GM12878 (cell line): ENCODE results near the gene C1QB. TPM values are rescaled to one million over a fixed set of nuclear protein-coding genes. Genes with fewer than 3 reads are reported as not detected.

Experiments used
- ATAC-seq: fragments of 200-7000 bp; cut with Tn5 transposase; 3 replicates; pipeline ENCODE4 v1.9.1; 2020; ENCODE audit warnings: mild to moderate bottlenecking, moderate library complexity
- BruUV-seq: library from RNA; stranded (reverse); fragments of 400-500 nt; replicated peaks from 2 replicates; lab custom pipeline; 2021; lab: Mats Ljungman, UMichigan
- CTCF ChIA-PET: fragments of 300-600 bp; sonication (Branson Sonifier 250); formaldehyde crosslinking; extraction: SDS; loops from one replicate; lab custom pipeline; 2021; ENCODE audit warnings: inconsistent platforms; lab: Yijun Ruan, JAX
- POLR2A ChIA-PET: fragments of 350-600 bp; formaldehyde crosslinking; extraction: SDS; loops from one replicate; lab custom pipeline; 2021; ENCODE audit warnings: inconsistent platforms; lab: Charles Lee
- RAD21 ChIA-PET: fragments of 300-600 bp; sonication (Branson Sonifier 250); formaldehyde crosslinking; loops from one replicate; lab custom pipeline; 2023; ENCODE audit warnings: antibody characterized with exemption; ENCODE audit not compliant: unreplicated experiment; lab: Charles Lee
- SMC1A ChIA-PET: fragments of 300-600 bp; sonication (Branson Sonifier 250); formaldehyde crosslinking; loops from one replicate; lab custom pipeline; 2023; ENCODE audit not compliant: unreplicated experiment, uncharacterized antibody; lab: Charles Lee
- DNase-seq: peaks from one replicate; pipeline ENCODE4 v3.0.0-alpha.2; 2011; ENCODE audit warnings: low read depth, low spot score
- FAIRE-seq: peaks from 3 replicates; lab custom pipeline; 2011; peaks lifted over from hg19 to GRCh38; lab: Jason Lieb, UNC
- H2AFZ ChIP-seq: 2 replicates; pipeline ENCODE4 v1.6.0; 2011; ENCODE audit warnings: low read depth, low read length, control low read depth; ENCODE audit not compliant: control insufficient read depth
- H3K27ac ChIP-seq: 2 replicates; pipeline ENCODE4 v1.5.1; 2011; ENCODE audit warnings: control low read depth; ENCODE audit not compliant: control insufficient read depth, insufficient read depth
- H3K27me3 ChIP-seq, 2 experiments: replicated peaks in 1 of 2; 2 replicates each; pipeline versions ENCODE4 v1.6.0 to v1.6.1; 2011; ENCODE audit warnings: low read length in 1 of 2; ENCODE audit not compliant: control insufficient read depth in 2 of 2, insufficient read depth in 2 of 2
- H3K36me3 ChIP-seq, 2 experiments: 2 replicates each; pipeline ENCODE4 v1.5.1; 2011; ENCODE audit warnings: low read length in 1 of 2; ENCODE audit not compliant: control insufficient read depth in 2 of 2, insufficient read depth in 2 of 2
- H3K4me1 ChIP-seq: 2 replicates; pipeline ENCODE4 v1.6.1; 2011; ENCODE audit warnings: mild to moderate bottlenecking, low read length, moderate library complexity, mixed read lengths; ENCODE audit not compliant: control insufficient read depth, insufficient read depth
- H3K4me2 ChIP-seq: 2 replicates; pipeline ENCODE4 v1.6.0; 2011; ENCODE audit warnings: control low read depth; ENCODE audit not compliant: control insufficient read depth, insufficient read depth
- H3K4me3 ChIP-seq: fragments of 200-600 bp; sonication (generic); 2 replicates; pipeline ENCODE4 v1.5.1; 2016
- H3K79me2 ChIP-seq: 2 replicates; pipeline ENCODE4 v1.6.0; 2011; ENCODE audit warnings: low read length; ENCODE audit not compliant: control insufficient read depth, insufficient read depth
- H3K9ac ChIP-seq: 2 replicates; pipeline ENCODE4 v1.8.0; 2011; ENCODE audit warnings: low read length, control low read depth, mixed read lengths; ENCODE audit not compliant: control insufficient read depth, insufficient read depth
- H3K9me3 ChIP-seq: replicated peaks from 3 replicates; pipeline ENCODE4 v1.5.1; 2011; ENCODE audit warnings: mild to moderate bottlenecking, low read length; ENCODE audit not compliant: control insufficient read depth, insufficient read depth
- H4K20me1 ChIP-seq: 2 replicates; pipeline ENCODE4 v1.6.0; 2011; ENCODE audit not compliant: control insufficient read depth, insufficient read depth
- EZH2 ChIP-seq: IDR thresholded peaks from 2 replicates; pipeline ENCODE4 v1.6.1; 2012; ENCODE audit warnings: low read depth, mild to moderate bottlenecking, control low read depth, inconsistent platforms, low read length, borderline replicate concordance; ENCODE audit not compliant: control insufficient read depth
- FOXM1 ChIP-seq: IDR thresholded peaks from 2 replicates; pipeline ENCODE4 v1.6.1; 2012; ENCODE audit warnings: low read depth, mild to moderate bottlenecking, inconsistent platforms, low read length, moderate library complexity
- HDAC2 ChIP-seq: fragments of 200-600 bp; sonication (generic); IDR thresholded peaks from 2 replicates; pipeline ENCODE4 v1.6.1; 2017
- MAX ChIP-seq: IDR thresholded peaks from 2 replicates; pipeline ENCODE4 v1.6.1; 2012; ENCODE audit warnings: low read depth, low read length, improper control_type of control experiment
- MEF2B ChIP-seq: fragments of 450-650 bp; IDR thresholded peaks from 2 replicates; pipeline ENCODE4 v1.6.1; 2018; ENCODE audit warnings: mild to moderate bottlenecking, moderate library complexity; ENCODE audit not compliant: partially characterized antibody, poor library complexity, severe bottlenecking
- RCOR1 ChIP-seq: conservative IDR thresholded peaks from 2 replicates; pipeline ENCODE4 v1.6.1; 2012; ENCODE audit warnings: low read depth, low read length, improper control_type of control experiment
- SMAD1 ChIP-seq: fragments of 450-650 bp; IDR thresholded peaks from 2 replicates; pipeline ENCODE4 v1.6.1; 2018; ENCODE audit warnings: mild to moderate bottlenecking, low read depth; ENCODE audit not compliant: partially characterized antibody
- WGBS: methylation state at CpG from one replicate; pipeline ENCODE4 v1.1.6; 2016; ENCODE audit warnings: low lambda C conversion rate; ENCODE audit not compliant: insufficient replicate concordance, insufficient coverage; ENCODE audit errors: missing lambda C conversion rate; 5-methylcytosine and 5-hydroxymethylcytosine counted together
- in situ Hi-C: fragments of 300-500 bp; cut with MboI; formaldehyde crosslinking; loops from 9 replicates; pipeline ENCODE4 v1.14.3; 2018; ENCODE audit warnings: mixed read lengths
- intact Hi-C: fragments of 100-400 bp; cut with micrococcal nuclease; formaldehyde crosslinking; loops from one replicate; pipeline ENCODE4 v1.14.2; 2022; ENCODE audit not compliant: unreplicated experiment
- polyA plus RNA-seq, 11 experiments: library from polyadenylated mRNA; depleted of rRNA in 4 of 11; unstranded in 6 of 11; stranded (reverse) in 5 of 11; fragments of >200 nt; fragmentation: Nextera tagmentation in 4 of 11; fragmentation: Illumina TruSeq in 1 of 11; extraction: Ambion mirVana in 4 of 11; extraction: Trizol in 1 of 11; gene quantifications; 1 replicate in 1 of 11; 2 replicates in 10 of 11; pipeline versions ENCODE4 v1.2.1 to v1.2.3, GENCODE V29; 2011 to 2016; ENCODE audit warnings: inconsistent platforms in 2 of 11, missing spikeins in 2 of 11, low read depth in 1 of 11
- total RNA-seq, 4 experiments: library from RNA; depleted of rRNA in 3 of 4; stranded (reverse); fragments of >200 nt in 3 of 4; fragmentation: Illumina TruSeq in 1 of 4; extraction: Trizol in 1 of 4; gene quantifications; 2 replicates each; pipeline versions ENCODE4 v1.2.1 to v1.2.3, GENCODE V29; 2013 to 2021
- TF ChIP-seq, protein P1 (sequence below): IDR thresholded peaks from 2 replicates; pipeline ENCODE4 v1.6.1; 2011; ENCODE audit warnings: borderline replicate concordance, low read depth, mild to moderate bottlenecking, moderate library complexity, low read length; ENCODE audit not compliant: insufficient read depth, poor library complexity, severe bottlenecking

Gene C1QB
- total and polyA plus RNA-seq, 10 of the 15 experiments (the other 5 are each of a cell fraction or from before 2014, with no cell fraction given), result 0.62 TPM; not detected in 9

DNA sequence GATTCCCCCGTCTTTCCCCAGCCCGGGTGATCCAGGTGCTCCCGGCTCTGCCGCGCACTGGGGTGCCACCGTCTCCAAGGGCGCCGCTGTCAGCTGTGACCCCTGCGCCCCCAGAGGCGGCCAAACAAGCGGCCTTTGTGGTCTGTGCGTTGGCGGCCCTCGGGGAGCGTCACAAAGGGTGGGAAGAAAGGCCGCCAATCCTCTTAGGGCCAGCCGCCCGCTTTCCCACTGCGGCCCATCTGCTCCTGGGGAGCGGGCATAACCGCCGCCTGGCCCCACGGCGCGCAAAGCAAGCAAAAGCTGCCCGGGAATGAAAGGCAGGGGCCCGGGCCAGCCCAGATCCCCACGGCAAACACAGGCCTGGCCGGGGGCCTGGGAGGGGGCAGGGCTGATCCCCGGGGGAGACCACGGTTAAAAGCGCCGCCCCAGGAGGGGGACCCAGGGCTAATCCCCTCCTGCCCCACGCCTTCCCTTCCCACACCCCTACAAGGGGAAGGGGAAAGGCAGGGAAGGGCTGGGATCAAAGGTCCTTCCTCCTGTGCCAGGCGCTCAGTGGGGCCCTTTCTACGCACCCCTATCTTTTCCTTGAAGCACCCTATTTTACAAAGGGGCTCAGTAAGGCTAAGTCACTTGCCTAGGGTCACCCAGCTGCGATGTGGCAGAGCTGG is 24.0 kb downstream of the C1QB start:
- POLR2A ChIA-PET, result no interaction called here
- CTCF ChIA-PET, result interaction anchor here (0.9 to 1.3 kb wide), 3 partner anchors 28 to 31 kb away, joined by 3 to 4 read pairs (median 3); no protein-coding TSS in a partner anchor
- FAIRE-seq, result no peak

More for the DNA sequence above, 24.0 kb downstream of the C1QB start:
- H3K79me2 ChIP-seq, result no peaks in the 10 kb centered on the region
- TF ChIP-seq RCOR1 (no peak), EZH2 (no peak), SMAD1 (no peak), MAX (no peak), HDAC2 (no peak), FOXM1 (no peak), MEF2B (no peak)
- TF ChIP-seq, protein P1, sequence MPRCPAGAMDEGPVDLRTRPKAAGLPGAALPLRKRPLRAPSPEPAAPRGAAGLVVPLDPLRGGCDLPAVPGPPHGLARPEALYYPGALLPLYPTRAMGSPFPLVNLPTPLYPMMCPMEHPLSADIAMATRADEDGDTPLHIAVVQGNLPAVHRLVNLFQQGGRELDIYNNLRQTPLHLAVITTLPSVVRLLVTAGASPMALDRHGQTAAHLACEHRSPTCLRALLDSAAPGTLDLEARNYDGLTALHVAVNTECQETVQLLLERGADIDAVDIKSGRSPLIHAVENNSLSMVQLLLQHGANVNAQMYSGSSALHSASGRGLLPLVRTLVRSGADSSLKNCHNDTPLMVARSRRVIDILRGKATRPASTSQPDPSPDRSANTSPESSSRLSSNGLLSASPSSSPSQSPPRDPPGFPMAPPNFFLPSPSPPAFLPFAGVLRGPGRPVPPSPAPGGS, result no peak
- WGBS, result 61% methylated on average over 32 of the region's 37 CpGs
- no peaks in the 10 kb centered on the region for H3K36me3 ChIP-seq
- H3K27ac ChIP-seq, result no peak overlapping the region
- ChIA-PET RAD21 (no interaction called here), SMC1A (interaction anchor here (1.0 kb wide), 1 partner anchor 212 kb away, joined by 3 read pairs; no protein-coding TSS in a partner anchor)
- peaks cover 0 to 2% of the 10 kb centered on the region in 2 experiments; a peak in 1 of 4 replicates for H3K27me3 ChIP-seq
- BruUV-seq, result no TSS peak
- no peaks in the 10 kb centered on the region for H3K4me1 ChIP-seq
- H2AFZ ChIP-seq, result no peak overlapping the region
- H3K4me3 ChIP-seq, result no peak overlapping the region
- DNase-seq (no peak), ATAC-seq (no peak)
- no peaks in the 10 kb centered on the region for H4K20me1 ChIP-seq
- H3K9ac ChIP-seq, result no peak overlapping the region
- H3K4me2 ChIP-seq, result no peak overlapping the region
- in situ Hi-C loops, result no loop called here
- no peaks in the 10 kb centered on the region for H3K9me3 ChIP-seq
- intact Hi-C loops, result no loop called here
